ENCODE results near the gene ABLIM1. TPM values are rescaled to one million over a fixed set of nuclear protein-coding genes. Genes with fewer than 3 reads are reported as not detected.

The ABLIM1 gene
- total RNA-seq, 1 experiment from 2014 or later = 2.3 TPM

GRCh38 chr10:114581071-114581470 lies 77.0 kb downstream of the ABLIM1 start:
- DNase-seq (ENCODE audit: low spot score) = no peak

DNA sequence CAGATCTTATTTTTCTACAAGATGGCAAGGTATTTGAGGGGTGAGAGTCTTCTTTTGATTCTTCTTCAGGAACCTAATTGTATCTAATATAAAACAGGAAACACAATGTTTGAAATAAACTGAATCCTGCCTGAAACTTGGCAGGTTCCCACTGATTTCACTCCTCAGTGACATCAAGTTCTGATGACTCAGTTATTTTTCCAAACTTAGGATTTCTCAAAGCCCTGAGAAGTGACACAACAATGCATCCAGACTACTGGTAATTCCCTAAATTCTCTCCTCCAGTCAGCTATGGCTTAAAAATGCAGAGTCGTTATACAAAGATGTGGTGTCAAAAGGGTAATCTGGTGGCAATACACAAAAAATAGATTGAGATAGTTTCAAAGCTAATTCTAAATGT lies 80.9 kb downstream of the ABLIM1 start:
- peak; percentile 75 for DNase-seq (ENCODE audit: low spot score)

- no peak for DNase-seq (ENCODE audit: low spot score)
Measured at GRCh38 chr10:114576716-114577115, 81.4 kb downstream of the ABLIM1 start.

GRCh38 chr10:114576132-114576487 lies 82.0 kb downstream of the ABLIM1 start:
- DNase-seq (ENCODE audit: low spot score) = no peak

- no peak for DNase-seq (ENCODE audit: low spot score)
Measured at GRCh38 chr10:114575417-114576131, 82.5 kb downstream of the ABLIM1 start.

DNA sequence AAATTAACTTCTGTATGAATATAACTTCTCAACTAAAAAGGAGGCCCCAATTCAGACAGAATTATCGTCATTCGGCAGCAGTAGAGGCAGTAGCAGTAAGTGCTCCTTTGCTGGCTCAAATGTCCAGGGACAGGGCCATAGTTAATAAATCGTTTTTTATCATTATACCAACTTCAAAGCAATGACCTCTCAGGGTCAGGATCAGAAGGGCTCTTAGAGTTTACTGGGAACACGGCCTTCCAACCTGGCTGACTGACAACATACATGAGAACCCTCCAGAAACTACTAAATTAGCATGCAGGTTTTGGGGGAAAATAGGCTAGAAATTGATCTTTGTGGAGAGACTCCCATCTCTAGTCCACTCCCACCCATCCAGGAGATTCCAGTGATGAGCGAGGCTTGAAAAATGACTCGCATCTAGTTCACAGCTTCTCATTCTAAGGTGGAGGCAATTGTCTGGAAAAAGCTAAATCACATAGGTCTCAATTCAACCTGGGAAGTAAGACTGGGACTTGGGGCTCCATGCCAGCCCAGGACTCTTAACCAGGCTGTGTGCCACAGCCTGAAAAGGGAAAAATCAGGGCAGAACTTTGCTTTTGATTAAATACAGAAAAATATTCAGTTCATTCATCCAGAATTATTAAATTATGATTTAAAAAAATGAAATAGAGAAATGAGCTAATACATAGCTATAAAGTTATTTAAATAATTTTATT lies 84.6 kb downstream of the ABLIM1 start:
- DNase-seq (ENCODE audit: low spot score) = no peak

DNA sequence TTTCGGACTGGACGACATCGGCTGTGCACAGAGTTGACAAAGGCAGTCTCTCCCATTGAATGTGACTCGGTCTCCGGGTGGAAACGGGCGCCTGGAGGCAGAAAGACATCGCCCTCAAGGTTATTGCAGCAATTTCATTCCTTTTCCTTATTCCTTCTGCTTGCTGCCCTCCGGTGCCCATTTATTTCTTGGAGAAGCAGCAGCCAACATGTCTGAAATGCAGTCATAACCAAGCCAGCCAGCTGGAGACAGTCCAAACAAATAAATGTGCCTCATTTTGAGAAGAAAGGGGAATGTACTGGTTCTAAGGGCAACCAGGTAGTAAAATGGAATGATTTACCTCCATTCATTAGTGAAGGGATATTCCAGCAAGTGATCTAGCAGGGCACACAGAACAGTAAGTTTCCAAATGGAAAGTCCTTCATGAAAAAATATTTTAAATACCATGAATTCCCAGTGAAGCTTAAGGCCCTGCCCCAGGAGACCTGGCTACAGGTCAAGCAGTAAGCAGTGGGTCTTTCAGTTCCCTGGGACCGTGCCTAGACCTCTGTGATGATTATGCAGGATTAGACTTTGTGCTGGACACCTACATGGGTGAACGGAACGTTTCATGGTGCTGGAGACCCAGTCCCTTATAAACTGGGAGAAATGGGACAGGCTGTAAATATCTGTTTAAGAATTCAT lies 86.6 kb downstream of the ABLIM1 start:
- no peak for DNase-seq (ENCODE audit: low spot score)

DNA sequence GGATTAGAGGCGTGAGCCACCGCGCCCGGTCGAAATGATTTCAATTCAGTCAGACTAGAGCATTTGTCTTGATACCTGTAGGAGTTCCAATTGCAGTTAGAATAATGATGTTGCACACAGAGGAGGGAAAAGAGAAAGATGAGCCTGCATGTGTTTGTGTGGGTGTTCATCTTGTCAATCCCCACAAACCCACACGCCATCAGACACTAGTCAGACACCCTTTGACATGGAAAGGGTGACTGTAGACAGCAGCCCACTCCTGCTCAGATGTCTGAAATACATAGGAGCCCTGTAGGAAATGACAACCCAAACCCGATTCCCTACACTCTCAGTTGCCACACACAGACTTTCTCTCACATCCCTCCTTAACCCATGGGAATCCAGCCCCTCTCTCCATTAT lies 92.0 kb downstream of the ABLIM1 start:
- no peak for DNase-seq (ENCODE audit: low spot score)

DNA sequence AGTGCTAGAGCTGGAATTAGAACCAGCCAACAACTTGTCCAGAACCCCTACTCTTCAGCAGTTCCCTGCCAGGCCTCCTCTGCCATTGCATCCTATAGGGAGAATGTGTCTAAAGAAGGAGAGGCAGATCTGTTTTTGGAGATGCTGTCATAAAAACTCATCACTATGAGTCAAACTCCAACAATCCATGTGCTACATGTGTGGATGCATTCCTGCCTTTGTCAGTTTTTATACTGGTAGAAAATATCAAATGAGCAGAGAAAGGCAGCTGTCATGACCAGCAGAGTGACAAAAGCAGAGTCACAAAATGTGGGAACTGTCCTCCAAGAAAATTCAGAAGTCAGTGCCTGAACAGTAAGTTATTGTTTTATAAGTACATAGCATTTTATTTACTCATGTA lies 93.0 kb downstream of the ABLIM1 start:
- no peak for DNase-seq (ENCODE audit: low spot score)

GRCh38 chr10:114561008-114561523 lies 97.0 kb downstream of the ABLIM1 start:
- no peak for DNase-seq (ENCODE audit: low spot score)

DNA sequence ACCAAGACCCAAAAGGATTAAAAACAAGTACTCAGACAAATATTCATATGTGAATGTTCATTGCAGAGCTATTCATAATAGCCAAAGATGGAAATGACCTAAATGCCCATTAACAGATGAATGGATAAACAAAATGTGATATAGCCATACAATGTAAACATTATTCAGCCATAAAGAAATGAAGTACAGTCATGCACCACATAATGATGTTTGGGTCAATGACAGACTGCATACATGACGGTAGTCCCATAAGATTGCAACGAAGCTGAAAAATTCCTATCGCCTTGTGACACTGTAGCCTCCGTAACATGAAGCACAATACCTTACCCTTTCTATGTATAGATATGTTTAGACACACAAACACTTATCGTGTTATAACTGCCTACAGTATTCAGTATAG lies 97.9 kb downstream of the ABLIM1 start:
- no peak for DNase-seq (ENCODE audit: low spot score)

DNA sequence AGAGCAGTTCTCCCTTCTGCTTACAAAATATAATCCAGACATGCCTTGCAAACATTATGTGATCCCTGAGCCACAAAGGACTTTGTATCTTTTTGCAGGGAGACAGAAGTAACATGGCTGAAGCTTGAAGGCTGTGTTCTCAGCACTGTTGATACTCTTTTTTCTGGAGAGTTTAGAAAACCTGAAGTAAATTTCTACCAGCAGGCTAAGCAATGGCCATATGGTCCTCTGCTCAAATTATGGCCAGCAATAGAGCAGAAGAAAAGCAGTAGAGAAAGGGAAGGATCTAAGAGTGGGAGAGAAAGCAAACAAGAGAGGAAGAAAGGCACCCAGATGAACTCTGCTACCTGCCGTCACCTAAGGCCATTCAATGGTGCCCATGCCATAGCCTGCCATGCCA lies 98.4 kb downstream of the ABLIM1 start:
- no peak for DNase-seq (ENCODE audit: low spot score)

DNA sequence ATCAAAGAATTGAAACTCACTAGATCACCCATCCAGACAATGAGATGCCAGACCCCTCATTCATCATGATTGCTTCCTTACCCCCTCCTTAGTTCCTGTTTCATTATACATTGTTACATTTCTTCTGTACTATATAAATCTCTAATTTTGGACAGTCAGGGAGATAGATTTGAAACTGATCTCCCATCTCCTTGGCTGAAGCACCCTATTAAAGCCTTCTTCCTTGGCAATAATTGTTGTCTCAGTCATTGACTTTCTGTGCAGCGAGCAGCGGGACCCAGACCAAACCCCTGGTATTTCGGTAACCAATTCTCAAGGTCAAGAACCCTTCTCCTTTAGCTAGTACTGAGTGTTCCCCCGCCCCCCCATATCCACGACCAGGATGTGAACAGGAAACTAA lies 100.2 kb downstream of the ABLIM1 start:
- DNase-seq (ENCODE audit: low spot score) = no peak

GRCh38 chr10:114556236-114557122 lies 101.6 kb downstream of the ABLIM1 start:
- DNase-seq (ENCODE audit: low spot score) = no peak

- DNase-seq (ENCODE audit: low spot score) = no peak
Measured at GRCh38 chr10:114553436-114553835, 104.6 kb downstream of the ABLIM1 start.

- DNase-seq (ENCODE audit: low spot score) = no peak
Measured at GRCh38 chr10:114552050-114552449, 106.0 kb downstream of the ABLIM1 start.

DNA sequence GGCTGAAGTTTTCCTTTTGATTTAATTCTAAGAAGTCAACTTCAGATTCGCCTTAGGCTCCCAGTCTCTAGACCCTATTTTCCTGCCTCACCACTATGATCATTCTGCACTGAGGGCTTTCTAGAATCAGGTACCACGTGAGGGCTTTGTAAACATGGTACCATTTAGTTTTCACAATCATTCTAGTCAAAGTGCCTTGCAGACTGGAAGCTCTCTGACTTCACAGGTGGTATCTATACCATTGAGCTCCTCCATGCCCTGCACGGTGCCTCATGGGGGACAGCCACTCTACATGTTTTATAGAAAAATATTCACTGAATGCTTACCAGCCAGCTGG lies 106.5 kb downstream of the ABLIM1 start:
- no peak for DNase-seq (ENCODE audit: low spot score)

GRCh38 chr10:114550756-114551635 lies 107.1 kb downstream of the ABLIM1 start:
- peak; percentile 44 for DNase-seq (ENCODE audit: low spot score)

GRCh38 chr10:114548662-114549061 lies 109.4 kb downstream of the ABLIM1 start:
- peak; percentile 50 for DNase-seq (ENCODE audit: low spot score)

- DNase-seq (ENCODE audit: low spot score) = no peak
Measured at GRCh38 chr10:114547514-114547913, 110.6 kb downstream of the ABLIM1 start.

- no peak for DNase-seq (ENCODE audit: low spot score)
Measured at GRCh38 chr10:114547056-114547455, 111.0 kb downstream of the ABLIM1 start.
